IMR-90 (cell line): Measurements from ENCODE around the gene STX4. TPM values are rescaled to one million over a fixed set of nuclear protein-coding genes. Genes with fewer than 3 reads are reported as not detected.

ENCODE experiments used
- ATAC-seq: fragments of 200-7000 bp; cut with Tn5 transposase; 2 replicates; pipeline ENCODE4 v1.9.1; 2020; ENCODE audit warnings: low read depth, mild to moderate bottlenecking, moderate library complexity
- BruUV-seq: library from RNA; stranded (reverse); fragments of 400-500 nt; replicated peaks from 2 replicates; lab custom pipeline; 2021; lab: Mats Ljungman, UMichigan
- CTCF ChIA-PET: fragments of 300-600 bp; formaldehyde crosslinking; extraction: SDS; loops from one replicate; lab custom pipeline; 2021; ENCODE audit warnings: antibody characterized with exemption; lab: Yijun Ruan, JAX
- POLR2A ChIA-PET: fragments of 300-600 bp; sonication (Branson Sonifier 250); formaldehyde crosslinking; loops from one replicate; lab custom pipeline; 2022; ENCODE audit warnings: antibody characterized with exemption; ENCODE audit not compliant: unreplicated experiment; lab: Charles Lee
- DNase-seq: peaks from one replicate; pipeline ENCODE4 v3.0.0; 2013
- H2AFZ ChIP-seq: replicated peaks from 2 replicates; pipeline ENCODE3; 2013; ENCODE audit warnings: low read length, mild to moderate bottlenecking; ENCODE audit not compliant: poor library complexity
- H2AK5ac ChIP-seq: 2 replicates; pipeline ENCODE4 v1.6.1; 2013; ENCODE audit warnings: low read depth, low read length, inconsistent platforms
- H2AK9ac ChIP-seq: replicated peaks from 2 replicates; pipeline ENCODE3; 2013; ENCODE audit warnings: mild to moderate bottlenecking, low read depth, low read length, moderate library complexity; ENCODE audit not compliant: poor library complexity
- H2BK120ac ChIP-seq: 2 replicates; pipeline ENCODE4 v1.6.1; 2013; ENCODE audit warnings: low read depth, low read length, inconsistent platforms
- H2BK15ac ChIP-seq: 3 replicates; pipeline ENCODE4 v1.6.1; 2013; ENCODE audit warnings: low read depth, low read length, inconsistent platforms
- H2BK20ac ChIP-seq: 2 replicates; pipeline ENCODE4 v1.6.1; 2013; ENCODE audit warnings: low read depth, mild to moderate bottlenecking, inconsistent platforms, low read length, moderate library complexity
- H2BK5ac ChIP-seq: 2 replicates; pipeline ENCODE4 v1.6.1; 2013; ENCODE audit warnings: mild to moderate bottlenecking, low read depth, low read length, inconsistent platforms; ENCODE audit not compliant: poor library complexity, severe bottlenecking
- H3K14ac ChIP-seq: replicated peaks from 2 replicates; pipeline ENCODE4 v1.6.1; 2013; ENCODE audit warnings: low read depth, low read length, inconsistent platforms
- H3K18ac ChIP-seq: 2 replicates; pipeline ENCODE4 v1.6.1; 2013; ENCODE audit warnings: low read depth, low read length, control low read depth
- H3K23ac ChIP-seq: 2 replicates; pipeline ENCODE4 v1.6.1; 2013; ENCODE audit warnings: low read depth, low read length, inconsistent platforms
- H3K27ac ChIP-seq: 2 replicates; pipeline ENCODE4 v1.5.1; 2013; ENCODE audit warnings: mild to moderate bottlenecking, control low read depth, low read length; ENCODE audit not compliant: insufficient read depth
- H3K27me3 ChIP-seq: 2 replicates; pipeline ENCODE4 v1.6.1; 2013; ENCODE audit warnings: low read length; ENCODE audit not compliant: control insufficient read depth, insufficient read depth
- H3K36me3 ChIP-seq: 2 replicates; pipeline ENCODE4 v1.6.1; 2013; ENCODE audit warnings: low read length, mixed read lengths; ENCODE audit not compliant: control insufficient read depth, insufficient read depth
- H3K4ac ChIP-seq: 2 replicates; pipeline ENCODE4 v1.6.1; 2013; ENCODE audit warnings: low read depth, low read length, inconsistent platforms
- H3K4me1 ChIP-seq: 2 replicates; pipeline ENCODE4 v1.6.1; 2013; ENCODE audit warnings: low read length, mixed read lengths; ENCODE audit not compliant: control insufficient read depth, insufficient read depth
- H3K4me2 ChIP-seq: 2 replicates; pipeline ENCODE4 v1.6.1; 2013; ENCODE audit warnings: low read depth, mild to moderate bottlenecking, control low read depth, low read length, moderate library complexity
- H3K4me3 ChIP-seq: 2 replicates; pipeline ENCODE4 v1.5.1; 2013; ENCODE audit warnings: low read depth, mild to moderate bottlenecking, control low read depth, low read length, moderate library complexity; ENCODE audit not compliant: insufficient read depth
- H3K56ac ChIP-seq: 2 replicates; pipeline ENCODE4 v1.6.1; 2013; ENCODE audit warnings: low read length, inconsistent platforms; ENCODE audit not compliant: insufficient read depth; ENCODE audit errors: extremely low read depth
- H3K79me1 ChIP-seq, 2 experiments: 2 replicates each; pipeline ENCODE4 v1.6.1; 2013; ENCODE audit warnings: low read length in 2 of 2, inconsistent platforms in 1 of 2, low read depth in 1 of 2
- H3K9ac ChIP-seq: 2 replicates; pipeline ENCODE4 v1.6.1; 2013; ENCODE audit warnings: low read depth, low read length, control low read depth
- H3K9me1 ChIP-seq: 2 replicates; pipeline ENCODE4 v1.6.1; 2013; ENCODE audit warnings: low read length, inconsistent platforms; ENCODE audit not compliant: insufficient read depth
- H3K9me3 ChIP-seq: 2 replicates; pipeline ENCODE4 v1.6.1; 2013; ENCODE audit warnings: low read length; ENCODE audit not compliant: control insufficient read depth, insufficient read depth
- H4K20me1 ChIP-seq: 2 replicates; pipeline ENCODE4 v1.6.1; 2013; ENCODE audit warnings: low read length, inconsistent platforms; ENCODE audit not compliant: insufficient read depth
- H4K5ac ChIP-seq: 2 replicates; pipeline ENCODE4 v1.6.1; 2013; ENCODE audit warnings: mild to moderate bottlenecking, low read depth, low read length, control low read depth
- H4K8ac ChIP-seq, 2 experiments: 2 replicates each; pipeline ENCODE4 v1.6.1; 2013; ENCODE audit warnings: low read depth in 2 of 2, low read length in 2 of 2, control low read depth in 1 of 2, inconsistent platforms in 1 of 2
- H4K91ac ChIP-seq: 2 replicates; pipeline ENCODE4 v1.6.1; 2013; ENCODE audit warnings: low read depth, low read length, inconsistent platforms; ENCODE audit not compliant: insufficient read depth
- BHLHE40 ChIP-seq: fragments of 150-350 bp; IDR thresholded peaks from 2 replicates; pipeline ENCODE4 v1.6.1; 2016; ENCODE audit warnings: mild to moderate bottlenecking, low read depth, low read length
- CEBPB ChIP-seq: IDR thresholded peaks from 2 replicates; pipeline ENCODE4 v1.6.1; 2012; ENCODE audit warnings: low read depth, low read length, improper control_type of control experiment
- CHD1 ChIP-seq: IDR thresholded peaks from 2 replicates; pipeline ENCODE4 v1.6.1; 2012; ENCODE audit warnings: low read depth, low read length, improper control_type of control experiment
- CTCF ChIP-seq: conservative IDR thresholded peaks from 2 replicates; pipeline ENCODE4 v1.5.1; 2012; ENCODE audit warnings: mild to moderate bottlenecking, low read depth, low read length, improper control_type of control experiment
- ELK1 ChIP-seq: fragments of 150-350 bp; IDR thresholded peaks from 2 replicates; pipeline ENCODE4 v1.6.1; 2016; ENCODE audit warnings: low read depth, mild to moderate bottlenecking, low read length, moderate library complexity, borderline replicate concordance
- MAFK ChIP-seq: IDR thresholded peaks from 2 replicates; pipeline ENCODE4 v1.6.1; 2012; ENCODE audit warnings: low read depth, low read length, improper control_type of control experiment
- MAZ ChIP-seq: IDR thresholded peaks from 2 replicates; pipeline ENCODE4 v1.6.1; 2012; ENCODE audit warnings: low read depth, mild to moderate bottlenecking, low read length, improper control_type of control experiment, moderate library complexity, borderline replicate concordance
- MXI1 ChIP-seq: IDR thresholded peaks from 2 replicates; pipeline ENCODE4 v1.6.1; 2012; ENCODE audit warnings: low read depth, mild to moderate bottlenecking, low read length, moderate library complexity, borderline replicate concordance
- NFE2L2 ChIP-seq: fragments of 150-350 bp; IDR thresholded peaks from 2 replicates; pipeline ENCODE4 v1.6.1; 2016; ENCODE audit warnings: low read depth, mild to moderate bottlenecking, low read length
- POLR2A ChIP-seq: IDR thresholded peaks from 2 replicates; pipeline ENCODE4 v1.6.1; 2012; ENCODE audit warnings: mild to moderate bottlenecking, low read depth, low read length
- RAD21 ChIP-seq: IDR thresholded peaks from 2 replicates; pipeline ENCODE4 v1.6.1; 2012; ENCODE audit warnings: low read length, improper control_type of control experiment
- RFX5 ChIP-seq: IDR thresholded peaks from 2 replicates; pipeline ENCODE4 v1.8.0; 2012; ENCODE audit warnings: low read depth, mild to moderate bottlenecking, low read length, moderate library complexity
- SMC3 ChIP-seq: fragments of 150-350 bp; IDR thresholded peaks from 2 replicates; pipeline ENCODE4 v1.6.1; 2016; ENCODE audit warnings: low read depth, mild to moderate bottlenecking, antibody characterized with exemption, low read length, moderate library complexity
- WGBS, 2 experiments: methylation state at CpG; one replicate each; pipeline versions ENCODE4 v1.1.5 to v1.1.7; 2013; ENCODE audit warnings: missing lambda C conversion rate in 2 of 2; ENCODE audit not compliant: insufficient read length in 1 of 2; ENCODE audit errors: extremely low coverage in 2 of 2; 5-methylcytosine and 5-hydroxymethylcytosine counted together
- dilution Hi-C: fragments of 300-500 bp; cut with HindIII; formaldehyde crosslinking; loops from one replicate; pipeline ENCODE4 v1.14.3; 2018; ENCODE audit warnings: low sequenced_read_pairs; ENCODE audit not compliant: unreplicated experiment
- in situ Hi-C: fragments of 300-500 bp; cut with MboI; formaldehyde crosslinking; loops from 3 replicates; pipeline ENCODE4 v1.14.3; 2019; ENCODE audit warnings: low sequenced_read_pairs, inconsistent platforms, mixed read lengths
- intact Hi-C: fragments of 100-400 bp; cut with micrococcal nuclease; formaldehyde crosslinking; loops from 2 replicates; pipeline ENCODE4 v1.10.0; 2022
- polyA plus RNA-seq, 3 experiments: library from polyadenylated mRNA; depleted of rRNA; stranded (reverse); fragments of >200 nt; gene quantifications; 2 replicates each; pipeline ENCODE4 v1.2.3, GENCODE V29; 2012; ENCODE audit warnings: low replicate concordance in 1 of 3
- total RNA-seq: library from RNA; depleted of rRNA; stranded (reverse); fragments of >200 nt; gene quantifications from 2 replicates; pipeline ENCODE4 v1.2.3, GENCODE V29; 2012

Gene STX4
- total and polyA plus RNA-seq, 2 of the 4 experiments (the other 2 are of a cell fraction) = 23.5 to 67.9 TPM

GRCh38 chr16:31072540-31073141, 39.3 kb downstream of the STX4 start:
- H3K4me1 ChIP-seq = peaks cover 6% of the 10 kb centered on the region
- H3K9me1 ChIP-seq = 0 out of 2 replicates have a peak, but pooled peaks cover 6% of the 10 kb centered on the region
- dilution Hi-C loops = no loop called here
- H2AK5ac ChIP-seq = peak overlapping the region; percentile 93
- H4K8ac ChIP-seq = peak overlapping the region; percentile 83 to 98
- no peaks in the 10 kb centered on the region; the same call in 1 of the 2 replicates for H4K20me1 ChIP-seq
- H4K91ac ChIP-seq = peak overlapping the region; percentile 93
- 0% methylated on average over 5 of the region's 27 CpGs; no CpG with 5 or more reads in 1 of the 2 experiments for WGBS, 2 experiments
- peak overlapping the region; percentile 95 for H4K5ac ChIP-seq
- intact Hi-C loops = loop anchor here (1.0 to 10.0 kb wide), 3 partner anchors 39 to 118 kb away; partner anchors contain the start of genes SETD1A and STX4
- no peaks in the 10 kb centered on the region for H3K9me3 ChIP-seq
- peaks cover 9 to 53% of the 10 kb centered on the region in 2 experiments for H3K79me1 ChIP-seq
- TF ChIP-seq MAZ (no peak), NFE2L2 (no peak), CEBPB (no peak), CTCF (no peak), RFX5 (no peak), BHLHE40 (no peak), SMC3 (no peak), CHD1 (no peak), ELK1 (no peak), MXI1 (no peak), POLR2A (no peak), RAD21 (no peak), MAFK (no peak)
- H3K23ac ChIP-seq = peak overlapping the region; percentile 92
- CTCF ChIA-PET = no interaction called here
- H2BK120ac ChIP-seq = peak overlapping the region; percentile 89
- peak overlapping the region; percentile 91 for H2AFZ ChIP-seq
- peak overlapping the region; percentile 87 for H3K56ac ChIP-seq
- H3K4ac ChIP-seq = peak overlapping the region; percentile 100
- in situ Hi-C loops = loop anchor here (10.0 kb wide), 1 partner anchor 392 kb away; no protein-coding TSS in a partner anchor
- 0 out of 3 replicates have a peak overlapping the region, but pooled peaks have one; percentile 4 for H2BK15ac ChIP-seq
- no TSS peak for BruUV-seq
- POLR2A ChIA-PET = interaction anchor here (1.3 to 1.9 kb wide), 2 partner anchors 14 to 89 kb away, joined by 3 to 6 read pairs; no protein-coding TSS in a partner anchor
- H3K18ac ChIP-seq = peak overlapping the region; percentile 77
- H3K27ac ChIP-seq = peak overlapping the region; percentile 90
- peak overlapping the region; percentile 88 for H3K4me2 ChIP-seq
- peaks cover 15% of the 10 kb centered on the region for H3K36me3 ChIP-seq
- no peaks in the 10 kb centered on the region for H3K27me3 ChIP-seq
- peak overlapping the region; percentile 88 for H2BK5ac ChIP-seq
- no peak overlapping the region for H2BK20ac ChIP-seq
- ATAC-seq (peak; percentile 4), DNase-seq (peak; percentile 69)
- peak overlapping the region; percentile 98 for H3K14ac ChIP-seq
- peak overlapping the region; percentile 96 for H3K9ac ChIP-seq
- H2AK9ac ChIP-seq = peak overlapping the region; percentile 98
- H3K4me3 ChIP-seq = peak overlapping the region; percentile 81
